WTC11 (cell line): Measurements from ENCODE around the gene PAM. TPM values are rescaled to one million over a fixed set of nuclear protein-coding genes. Genes with fewer than 3 reads are reported as not detected.

Experiments
- ATAC-seq: fragments of 200-7000 bp; cut with Tn5 transposase; 2 replicates; pipeline ENCODE4 v1.10.0; 2021; ENCODE audit warnings: mild to moderate bottlenecking, moderate library complexity
- CTCF ChIA-PET: fragments of 300-600 bp; sonication (Branson Sonifier 250); formaldehyde crosslinking; loops from one replicate; lab custom pipeline; 2021; ENCODE audit warnings: antibody characterized with exemption; lab: Charles Lee
- POLR2A ChIA-PET: fragments of 350-600 bp; sonication (Branson Sonifier 250); formaldehyde crosslinking; loops from one replicate; lab custom pipeline; 2021; ENCODE audit warnings: antibody characterized with exemption; lab: Charles Lee
- DNase-seq: peaks from one replicate; pipeline ENCODE4 v3.0.0; 2021; ENCODE audit warnings: low spot score
- H3K27ac Mint-ChIP-seq: 2 replicates; pipeline ENCODE4 v1.8.0; 2021; ENCODE audit warnings: mixed read lengths
- H3K27me3 Mint-ChIP-seq: 2 replicates; pipeline ENCODE4 v1.8.0; 2021; ENCODE audit warnings: low read depth, mild to moderate bottlenecking, moderate library complexity, mixed read lengths
- H3K36me3 Mint-ChIP-seq: 2 replicates; pipeline ENCODE4 v1.8.0; 2021; ENCODE audit warnings: mixed read lengths
- H3K4me1 Mint-ChIP-seq: 2 replicates; pipeline ENCODE4 v1.8.0; 2022; ENCODE audit warnings: mixed read lengths
- H3K4me3 Mint-ChIP-seq: 2 replicates; pipeline ENCODE4 v1.8.0; 2021; ENCODE audit warnings: mild to moderate bottlenecking, moderate library complexity, mixed read lengths
- H3K9me3 Mint-ChIP-seq: 2 replicates; pipeline ENCODE4 v1.8.0; 2021; ENCODE audit warnings: mixed read lengths
- AR ChIP-seq: fragments of 250-450 bp; sonication (Bioruptor Pico); IDR thresholded peaks from 2 replicates; pipeline ENCODE4 v1.9.0; 2021; ENCODE audit warnings: mild to moderate bottlenecking
- ATF2 ChIP-seq: sonication (generic); formaldehyde crosslinking; IDR thresholded peaks from 2 replicates; pipeline ENCODE4 v1.8.1; 2022; ENCODE audit warnings: low read depth, missing genetic modification reagents, borderline replicate concordance
- ELF4 ChIP-seq: sonication (generic); formaldehyde crosslinking; IDR thresholded peaks from 2 replicates; pipeline ENCODE4 v1.8.1; 2022; ENCODE audit warnings: low read depth, mild to moderate bottlenecking, moderate library complexity, missing genetic modification reagents
- ERG ChIP-seq: fragments of 250-450 bp; sonication (Bioruptor Pico); IDR thresholded peaks from 2 replicates; pipeline ENCODE4 v1.8.0; 2021; ENCODE audit warnings: mild to moderate bottlenecking
- FOXK1 ChIP-seq: sonication (generic); formaldehyde crosslinking; IDR thresholded peaks from 2 replicates; pipeline ENCODE4 v1.8.0; 2022; ENCODE audit warnings: mild to moderate bottlenecking, moderate library complexity, missing genetic modification reagents
- MAX ChIP-seq: sonication (generic); formaldehyde crosslinking; IDR thresholded peaks from 2 replicates; pipeline ENCODE4 v1.8.0; 2022; ENCODE audit warnings: mild to moderate bottlenecking, missing genetic modification reagents
- MLX ChIP-seq: sonication (generic); formaldehyde crosslinking; IDR thresholded peaks from 2 replicates; pipeline ENCODE4 v1.8.1; 2023; ENCODE audit warnings: mild to moderate bottlenecking, missing genetic modification reagents, moderate library complexity
- MXD4 ChIP-seq: fragments of 250-450 bp; sonication (Bioruptor Pico); IDR thresholded peaks from 2 replicates; pipeline ENCODE4 v1.8.0; 2021; ENCODE audit warnings: mild to moderate bottlenecking, moderate library complexity, borderline replicate concordance
- PRDM15 ChIP-seq: sonication (generic); formaldehyde crosslinking; IDR thresholded peaks from 2 replicates; pipeline ENCODE4 v1.8.0; 2022; ENCODE audit warnings: missing genetic modification reagents
- SMAD3 ChIP-seq: sonication (generic); formaldehyde crosslinking; IDR thresholded peaks from 2 replicates; pipeline ENCODE4 v1.8.0; 2022; ENCODE audit warnings: missing genetic modification reagents, mild to moderate bottlenecking, borderline replicate concordance
- SOX15 ChIP-seq: fragments of 250-450 bp; sonication (Bioruptor Pico); IDR thresholded peaks from 2 replicates; pipeline ENCODE4 v1.9.0; 2021; ENCODE audit warnings: mild to moderate bottlenecking
- TEAD4 ChIP-seq: sonication (generic); formaldehyde crosslinking; IDR thresholded peaks from 2 replicates; pipeline ENCODE4 v1.8.0; 2022; ENCODE audit warnings: mild to moderate bottlenecking, missing genetic modification reagents
- USF1 ChIP-seq: sonication (generic); formaldehyde crosslinking; IDR thresholded peaks from 2 replicates; pipeline ENCODE4 v1.8.0; 2022; ENCODE audit warnings: mild to moderate bottlenecking, missing genetic modification reagents
- ZNF121 ChIP-seq: sonication (generic); formaldehyde crosslinking; IDR thresholded peaks from 2 replicates; pipeline ENCODE4 v1.8.0; 2023; ENCODE audit warnings: missing genetic modification reagents
- total RNA-seq: library from RNA; stranded (reverse); gene quantifications from 3 replicates; pipeline ENCODE4 v1.2.3, GENCODE V29; 2021
- TF ChIP-seq, protein P1 (sequence below): sonication (generic); formaldehyde crosslinking; IDR thresholded peaks from 2 replicates; pipeline ENCODE4 v1.8.1; 2023; ENCODE audit warnings: mild to moderate bottlenecking, missing genetic modification reagents, moderate library complexity
- TF ChIP-seq, protein P2 (sequence below): sonication (generic); formaldehyde crosslinking; IDR thresholded peaks from 2 replicates; pipeline ENCODE4 v1.8.1; 2022; ENCODE audit warnings: missing genetic modification reagents, borderline replicate concordance
- TF ChIP-seq, protein P3 (sequence below): sonication (generic); formaldehyde crosslinking; IDR thresholded peaks from 2 replicates; pipeline ENCODE4 v1.8.0; 2022; ENCODE audit warnings: mild to moderate bottlenecking, missing genetic modification reagents
- TF ChIP-seq, protein P4 (sequence below): fragments of 250-450 bp; sonication (Bioruptor Pico); IDR thresholded peaks from 2 replicates; pipeline ENCODE4 v1.9.0; 2021; ENCODE audit warnings: moderate library complexity, mild to moderate bottlenecking, inconsistent platforms, borderline replicate concordance

The PAM gene
- total RNA-seq, 1 experiment from 2014 or later = 52.3 TPM

GRCh38 chr5:102910240-102911226, 155.4 kb downstream of the PAM start:
- ChIA-PET CTCF (no interaction called here), POLR2A (no interaction called here)
- Mint-ChIP-seq H3K4me3 (no peak overlapping the region), H3K27me3 (no peaks in the 10 kb centered on the region), H3K27ac (0 out of 2 replicates have a peak overlapping the region, but pooled peaks have one; percentile 19), H3K4me1 (no peaks in the 10 kb centered on the region), H3K9me3 (peaks cover 9% of the 10 kb centered on the region), H3K36me3 (peaks cover 10% of the 10 kb centered on the region)
- DNase-seq = no peak
- ATAC-seq = no peak
- TF ChIP-seq, protein P1, sequence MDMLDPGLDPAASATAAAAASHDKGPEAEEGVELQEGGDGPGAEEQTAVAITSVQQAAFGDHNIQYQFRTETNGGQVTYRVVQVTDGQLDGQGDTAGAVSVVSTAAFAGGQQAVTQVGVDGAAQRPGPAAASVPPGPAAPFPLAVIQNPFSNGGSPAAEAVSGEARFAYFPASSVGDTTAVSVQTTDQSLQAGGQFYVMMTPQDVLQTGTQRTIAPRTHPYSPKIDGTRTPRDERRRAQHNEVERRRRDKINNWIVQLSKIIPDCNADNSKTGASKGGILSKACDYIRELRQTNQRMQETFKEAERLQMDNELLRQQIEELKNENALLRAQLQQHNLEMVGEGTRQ (CRISPR knock-in tag) = no peak
- no peak for TF ChIP-seq ZNF121 (CRISPR knock-in tag)
- TF ChIP-seq SOX15 (CRISPR knock-in tag) = no peak
- no peak for TF ChIP-seq FOXK1 (CRISPR knock-in tag)
- TF ChIP-seq, protein P2, sequence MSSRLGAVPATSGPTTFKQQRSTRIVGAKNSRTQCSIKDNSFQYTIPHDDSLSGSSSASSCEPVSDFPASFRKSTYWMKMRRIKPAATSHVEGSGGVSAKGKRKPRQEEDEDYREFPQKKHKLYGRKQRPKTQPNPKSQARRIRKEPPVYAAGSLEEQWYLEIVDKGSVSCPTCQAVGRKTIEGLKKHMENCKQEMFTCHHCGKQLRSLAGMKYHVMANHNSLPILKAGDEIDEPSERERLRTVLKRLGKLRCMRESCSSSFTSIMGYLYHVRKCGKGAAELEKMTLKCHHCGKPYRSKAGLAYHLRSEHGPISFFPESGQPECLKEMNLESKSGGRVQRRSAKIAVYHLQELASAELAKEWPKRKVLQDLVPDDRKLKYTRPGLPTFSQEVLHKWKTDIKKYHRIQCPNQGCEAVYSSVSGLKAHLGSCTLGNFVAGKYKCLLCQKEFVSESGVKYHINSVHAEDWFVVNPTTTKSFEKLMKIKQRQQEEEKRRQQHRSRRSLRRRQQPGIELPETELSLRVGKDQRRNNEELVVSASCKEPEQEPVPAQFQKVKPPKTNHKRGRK = no peak
- no peak for TF ChIP-seq USF1 (CRISPR knock-in tag)
- no peak for TF ChIP-seq MLX (CRISPR knock-in tag)
- TF ChIP-seq, protein P3, sequence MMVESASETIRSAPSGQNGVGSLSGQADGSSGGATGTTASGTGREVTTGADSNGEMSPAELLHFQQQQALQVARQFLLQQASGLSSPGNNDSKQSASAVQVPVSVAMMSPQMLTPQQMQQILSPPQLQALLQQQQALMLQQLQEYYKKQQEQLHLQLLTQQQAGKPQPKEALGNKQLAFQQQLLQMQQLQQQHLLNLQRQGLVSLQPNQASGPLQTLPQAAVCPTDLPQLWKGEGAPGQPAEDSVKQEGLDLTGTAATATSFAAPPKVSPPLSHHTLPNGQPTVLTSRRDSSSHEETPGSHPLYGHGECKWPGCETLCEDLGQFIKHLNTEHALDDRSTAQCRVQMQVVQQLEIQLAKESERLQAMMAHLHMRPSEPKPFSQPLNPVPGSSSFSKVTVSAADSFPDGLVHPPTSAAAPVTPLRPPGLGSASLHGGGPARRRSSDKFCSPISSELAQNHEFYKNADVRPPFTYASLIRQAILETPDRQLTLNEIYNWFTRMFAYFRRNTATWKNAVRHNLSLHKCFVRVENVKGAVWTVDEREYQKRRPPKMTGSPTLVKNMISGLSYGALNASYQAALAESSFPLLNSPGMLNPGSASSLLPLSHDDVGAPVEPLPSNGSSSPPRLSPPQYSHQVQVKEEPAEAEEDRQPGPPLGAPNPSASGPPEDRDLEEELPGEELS (CRISPR knock-in tag) = no peak
- no peak for TF ChIP-seq ERG
- no peak for TF ChIP-seq SMAD3 (CRISPR knock-in tag)
- no peak for TF ChIP-seq ATF2 (CRISPR knock-in tag)
- TF ChIP-seq, protein P4, sequence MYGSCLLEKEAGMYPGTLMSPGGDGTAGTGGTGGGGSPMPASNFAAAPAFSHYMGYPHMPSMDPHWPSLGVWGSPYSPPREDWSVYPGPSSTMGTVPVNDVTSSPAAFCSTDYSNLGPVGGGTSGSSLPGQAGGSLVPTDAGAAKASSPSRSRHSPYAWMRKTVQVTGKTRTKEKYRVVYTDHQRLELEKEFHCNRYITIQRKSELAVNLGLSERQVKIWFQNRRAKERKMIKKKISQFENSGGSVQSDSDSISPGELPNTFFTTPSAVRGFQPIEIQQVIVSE (CRISPR knock-in tag) = no peak
- TF ChIP-seq AR (CRISPR knock-in tag) = no peak
- no peak for TF ChIP-seq TEAD4 (CRISPR knock-in tag)
- no peak for TF ChIP-seq ELF4 (CRISPR knock-in tag)
- no peak for TF ChIP-seq MXD4
- no peak for TF ChIP-seq PRDM15 (CRISPR knock-in tag)
- TF ChIP-seq MAX (CRISPR knock-in tag) = no peak
